ENCODE data around the gene ADAMTS15. TPM values are rescaled to one million over a fixed set of nuclear protein-coding genes. Genes with fewer than 3 reads are reported as not detected.

Gene ADAMTS15
- total RNA-seq, 1 donor from 2014 or later, result 2.0 TPM

DNA sequence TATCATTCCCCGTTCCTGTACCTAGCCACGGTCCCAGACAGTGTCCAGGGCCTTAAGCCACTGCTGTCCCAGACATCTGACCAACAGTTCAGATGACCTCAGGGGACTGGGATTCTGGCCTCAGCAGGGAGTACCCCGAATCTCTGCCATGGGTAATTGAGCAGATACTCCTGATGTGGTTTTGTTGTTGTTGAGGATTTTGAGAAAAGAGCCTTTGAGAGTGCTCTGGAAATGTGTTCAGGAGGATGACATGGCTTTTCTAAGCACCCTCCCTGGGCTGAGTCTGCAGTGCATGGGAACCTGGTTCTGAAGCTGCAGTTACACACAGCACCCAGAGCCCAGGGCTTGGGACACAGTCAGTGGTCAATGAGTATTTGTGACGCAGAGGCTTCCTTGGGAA is 30.4 kb downstream of the ADAMTS15 start:
- no peak for ATAC-seq

- no peak for ATAC-seq
Observed at GRCh38 chr11:130480186-130480585, 31.7 kb downstream of the ADAMTS15 start.

- no peak for ATAC-seq
Observed at GRCh38 chr11:130480711-130481140, 32.3 kb downstream of the ADAMTS15 start.

- ATAC-seq, result no peak
Observed at GRCh38 chr11:130483124-130483523, 34.7 kb downstream of the ADAMTS15 start.

- ATAC-seq, result no peak
Observed at GRCh38 chr11:130485983-130486382, 37.5 kb downstream of the ADAMTS15 start.

- no peak for ATAC-seq
Observed at GRCh38 chr11:130486391-130486836, 38.0 kb downstream of the ADAMTS15 start.

- no peak for ATAC-seq
Observed at GRCh38 chr11:130486987-130487923, 38.8 kb downstream of the ADAMTS15 start.

- ATAC-seq, result no peak
Observed at GRCh38 chr11:130487924-130488815, 39.7 kb downstream of the ADAMTS15 start.

DNA sequence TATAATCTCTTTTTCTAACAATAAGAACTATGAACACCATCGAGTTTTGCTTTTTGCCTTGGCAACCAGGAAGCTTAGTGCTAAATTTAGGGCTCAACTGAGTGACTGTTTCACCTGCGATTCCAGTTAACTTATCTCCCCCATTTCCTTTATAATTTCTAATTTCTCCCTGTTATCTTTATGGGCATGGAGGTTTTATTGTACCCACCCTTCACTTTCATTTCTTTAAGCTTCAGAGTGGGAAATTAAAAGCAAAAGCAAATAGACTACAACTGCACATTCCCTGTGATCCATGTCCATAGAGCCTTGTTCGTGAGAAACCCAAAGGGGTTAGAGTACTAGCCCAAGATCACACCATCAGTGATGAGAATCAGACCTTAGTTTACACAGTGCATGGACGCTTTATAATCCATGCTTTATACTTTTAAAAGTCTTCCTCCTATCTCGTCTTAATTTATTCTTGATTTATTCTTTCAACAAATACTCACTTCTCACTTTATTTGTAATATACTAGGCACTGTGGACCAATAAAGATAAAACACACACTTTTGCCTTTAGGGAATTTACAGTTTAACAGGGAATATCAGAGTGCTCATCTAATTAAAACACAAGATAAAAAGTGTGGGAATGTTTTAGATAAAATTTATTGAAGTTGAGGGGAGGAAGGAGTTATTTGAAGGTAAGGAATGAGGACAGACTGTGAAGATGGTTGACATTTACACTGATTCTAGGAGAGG is 40.6 kb downstream of the ADAMTS15 start:
- ATAC-seq, result no peak

DNA sequence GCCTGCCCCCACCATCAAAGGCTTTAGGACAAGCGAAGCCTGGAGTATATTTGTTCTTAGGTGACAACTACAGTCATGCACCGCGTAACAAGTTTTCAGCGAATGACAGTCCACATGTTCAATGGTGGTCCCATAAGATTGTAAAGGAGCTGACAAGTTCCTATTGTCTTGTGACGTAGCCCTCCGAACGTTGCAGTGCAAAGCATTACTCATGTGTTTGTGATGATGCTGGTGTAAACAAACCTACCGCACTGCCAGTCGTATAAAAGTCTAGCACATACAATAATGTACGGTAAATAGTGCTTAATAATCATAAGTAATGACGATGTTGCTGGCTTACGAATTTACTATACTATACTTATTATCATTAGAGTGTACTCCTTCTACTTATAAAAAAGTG is 41.3 kb downstream of the ADAMTS15 start:
- no peak for ATAC-seq

GRCh38 chr11:130490682-130491449 is 42.4 kb downstream of the ADAMTS15 start:
- peak; percentile 47 for ATAC-seq

GRCh38 chr11:130498181-130498580 is 49.7 kb downstream of the ADAMTS15 start:
- ATAC-seq, result no peak

DNA sequence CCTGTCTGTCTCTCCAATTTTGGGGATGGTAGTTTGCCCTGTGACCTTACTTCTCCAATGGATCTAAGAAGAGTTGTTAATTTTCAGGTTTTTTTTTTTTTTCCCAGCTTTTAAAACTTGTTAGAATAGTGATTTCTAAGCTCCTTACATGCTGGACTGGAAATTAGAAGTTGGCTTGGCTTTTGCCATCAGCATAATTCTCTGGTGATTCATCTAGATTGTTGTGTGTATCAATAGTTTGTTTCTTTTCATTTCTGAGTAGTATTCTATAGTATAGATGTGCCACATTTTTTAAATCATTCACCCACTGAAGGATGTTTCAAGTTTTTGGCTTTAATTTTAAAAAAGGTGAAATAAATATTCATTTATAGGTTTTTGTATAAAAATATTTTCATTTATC is 51.4 kb downstream of the ADAMTS15 start:
- ATAC-seq, result no peak

- no peak for ATAC-seq
Observed at GRCh38 chr11:130504317-130504716, 55.9 kb downstream of the ADAMTS15 start.

DNA sequence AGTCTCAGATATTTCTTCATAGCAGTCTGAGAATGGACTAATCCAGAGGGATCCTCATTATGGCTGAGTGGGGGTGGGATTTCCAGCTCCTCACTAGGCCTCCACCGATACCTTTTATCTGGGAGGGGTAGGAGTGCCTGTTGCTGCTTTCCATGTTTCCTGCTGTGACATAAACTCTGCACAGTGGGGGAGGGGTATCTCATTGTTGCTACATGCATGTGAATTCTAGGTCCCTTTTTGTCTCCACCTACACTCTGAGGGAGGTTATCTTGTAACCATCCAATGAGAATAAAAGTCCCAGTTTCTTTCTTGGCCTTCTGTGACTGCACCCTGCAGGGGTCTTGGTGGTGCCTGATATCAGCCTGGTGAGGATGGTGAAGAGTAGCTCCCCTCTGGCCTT is 60.5 kb downstream of the ADAMTS15 start:
- ATAC-seq, result no peak

DNA sequence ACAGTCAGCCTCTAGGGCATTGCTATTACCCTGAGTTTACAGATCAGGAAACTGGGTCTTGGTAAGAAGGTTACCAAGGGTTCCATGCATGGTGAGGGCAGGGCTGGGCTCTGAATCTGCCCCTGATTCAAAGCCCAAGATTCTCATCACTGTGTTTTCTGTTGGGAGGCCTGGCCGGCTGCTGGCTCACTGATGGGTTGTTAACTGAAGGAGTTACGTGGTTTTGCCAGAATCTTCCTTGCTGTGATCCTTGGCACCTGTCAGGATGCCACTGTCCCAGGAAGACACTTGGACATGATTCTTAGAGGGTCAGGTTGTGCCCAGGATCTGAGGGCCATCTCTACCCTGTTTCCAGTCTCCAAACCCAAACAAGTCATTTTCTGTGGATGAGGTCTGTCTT is 61.5 kb downstream of the ADAMTS15 start:
- no peak for ATAC-seq

GRCh38 chr11:130510407-130511006 is 62.1 kb downstream of the ADAMTS15 start:
- ATAC-seq, result no peak

DNA sequence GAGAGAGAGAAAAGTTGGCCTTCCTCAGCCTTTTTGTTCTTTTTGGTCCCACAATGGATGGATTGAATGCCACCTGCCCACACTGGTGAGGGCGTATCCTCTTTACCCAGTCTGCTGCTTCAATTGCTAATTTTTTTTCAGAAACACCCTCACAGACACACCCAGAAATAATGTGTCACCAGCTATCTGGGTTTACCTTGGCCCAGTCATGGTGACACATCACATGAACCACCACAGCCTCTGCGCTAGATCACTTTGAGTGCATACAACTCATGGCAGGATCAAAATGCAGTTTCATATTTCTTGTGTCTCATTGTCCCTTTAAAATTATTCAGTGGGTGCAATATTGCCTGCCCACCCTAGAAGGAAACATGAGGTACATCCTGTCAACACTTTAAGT is 63.3 kb downstream of the ADAMTS15 start:
- ATAC-seq, result peak; percentile 87

GRCh38 chr11:130512662-130513061 is 64.2 kb downstream of the ADAMTS15 start:
- ATAC-seq, result no peak

DNA sequence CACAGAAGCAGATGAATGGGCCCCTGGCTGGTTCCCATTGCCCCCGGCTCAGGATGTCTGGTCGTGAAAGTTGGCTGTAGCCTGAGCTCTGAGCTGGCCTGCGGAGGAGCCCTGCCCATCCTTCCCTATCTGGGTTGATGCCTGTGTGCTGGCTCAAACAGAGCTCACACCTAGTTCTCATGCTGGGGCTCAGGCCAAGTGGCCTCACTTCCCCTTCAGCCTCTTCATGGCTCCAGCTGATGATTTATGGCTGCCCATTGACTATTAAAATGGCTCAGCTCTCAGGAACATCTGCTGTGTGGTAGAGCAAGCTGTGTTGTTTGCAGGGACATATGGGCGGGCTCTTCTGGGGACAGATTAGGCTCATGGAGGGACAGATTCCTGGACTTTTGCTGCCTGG is 64.7 kb downstream of the ADAMTS15 start:
- ATAC-seq, result peak; percentile 34

GRCh38 chr11:130514316-130514715 is 65.9 kb downstream of the ADAMTS15 start:
- no peak for ATAC-seq

Measured in esophagus mucosa (tissue), 1 donor.